Activated CD8-positive, alpha-beta memory T cell treated with anti-CD3 and anti-CD28 coated beads, Interleukin-2, amount 10 ng/mL, durations not matched to agents 7 days and 5 days (primary cell): ENCODE measurements around the gene TTBK2. TPM values are rescaled to one million over a fixed set of nuclear protein-coding genes. Genes with fewer than 3 reads are reported as not detected.
A peak's percentile ranks its signal among the peaks of the same experiment; 100 is the strongest.
"Not testable (repeated sequence)": the region's sequence is repeated elsewhere in the genome, so short reads cannot be mapped to it uniquely, and the experiment has no call there.

Source experiments
- ATAC-seq: fragments of 150-1000 bp; cut with Tn5 transposase; one replicate; pipeline ENCODE4 v1.10.0; 2021; ENCODE audit warnings: moderate library complexity
- CTCF ChIA-PET: fragments of 350-600 bp; sonication (Branson Sonifier 250); formaldehyde crosslinking; loops from one replicate; lab custom pipeline; 2021; ENCODE audit warnings: antibody characterized with exemption; lab: Charles Lee
- DNase-seq: peaks from one replicate; pipeline ENCODE4 v3.0.0-alpha.2; 2020
- H3K27ac Mint-ChIP-seq: one replicate; pipeline ENCODE4 v1.8.0; 2021; ENCODE audit warnings: mild to moderate bottlenecking, mixed read lengths
- H3K27me3 Mint-ChIP-seq: one replicate; pipeline ENCODE4 v1.8.0; 2021; ENCODE audit warnings: mixed read lengths
- H3K36me3 Mint-ChIP-seq: one replicate; pipeline ENCODE4 v1.8.0; 2021; ENCODE audit warnings: mild to moderate bottlenecking, mixed read lengths
- H3K4me1 Mint-ChIP-seq: one replicate; pipeline ENCODE4 v1.8.0; 2021; ENCODE audit warnings: mixed read lengths
- H3K4me3 Mint-ChIP-seq: one replicate; pipeline ENCODE4 v1.8.0; 2021; ENCODE audit warnings: mild to moderate bottlenecking, moderate library complexity, mixed read lengths
- H3K9me3 Mint-ChIP-seq: one replicate; pipeline ENCODE4 v1.8.0; 2022; ENCODE audit warnings: low read depth, mixed read lengths
- total RNA-seq, 2 experiments: library from RNA; stranded (reverse); gene quantifications; one replicate each; pipeline ENCODE4 v1.2.3, GENCODE V29; 2021

TTBK2 gene
- total RNA-seq, 2 experiments from 2014 or later = 12.9 to 20.0 TPM

- H3K4me3 Mint-ChIP-seq = peak overlapping the region; percentile 95
- ATAC-seq = peak; percentile 18
- CTCF ChIA-PET = interaction anchor here (1.2 to 1.9 kb wide), 2 partner anchors 217 to 313 kb away, joined by 4 to 12 read pairs; no protein-coding TSS in a partner anchor
These were observed 759 bp upstream of the TTBK2 start for GRCh38 chr15:42921342-42921731.

DNA sequence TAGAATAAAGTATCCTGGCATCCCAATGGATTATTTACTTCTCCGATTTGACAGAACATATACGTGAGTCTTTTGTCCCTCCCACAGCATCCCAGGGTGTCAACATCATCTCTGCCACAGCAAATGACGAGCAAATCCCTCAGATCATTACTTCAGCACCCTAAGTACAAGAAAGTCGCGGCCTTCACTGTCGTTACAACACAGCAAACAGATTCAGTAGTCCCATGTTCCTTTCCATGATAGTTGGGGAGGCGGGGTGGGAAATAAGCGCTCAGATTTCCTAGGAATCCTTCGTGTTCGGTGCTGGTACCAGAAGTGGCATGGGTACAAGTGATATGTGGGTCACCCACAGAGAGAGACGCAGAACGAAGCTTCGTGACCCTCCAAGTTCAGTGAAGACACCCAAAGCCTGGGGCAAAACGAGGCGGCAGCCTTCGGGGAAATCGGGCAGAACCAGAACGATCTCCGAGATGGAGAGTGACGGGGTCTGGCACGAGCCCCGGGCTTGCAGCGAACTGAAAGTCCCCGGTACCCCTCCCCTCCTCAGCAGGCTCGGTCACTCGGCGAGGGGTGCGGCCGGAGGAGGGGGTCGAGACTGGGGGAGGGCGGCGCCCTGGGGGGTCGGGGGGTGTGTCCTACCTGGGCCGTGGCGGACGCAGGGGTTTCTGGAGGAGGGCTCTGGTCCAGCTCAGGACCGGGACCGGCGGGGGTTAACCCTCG is 619 bp downstream of the TTBK2 start:
- CTCF ChIA-PET = interaction anchor here (1.9 kb wide), 1 partner anchor 216 kb away, joined by 12 read pairs; no protein-coding TSS in a partner anchor
- Mint-ChIP-seq H3K4me1 (peaks cover 43% of the 10 kb centered on the region), H3K9me3 (no peaks in the 10 kb centered on the region), H3K27me3 (no peaks in the 10 kb centered on the region), H3K4me3 (peak overlapping the region; percentile 95), H3K36me3 (peaks cover 3% of the 10 kb centered on the region), H3K27ac (peak overlapping the region; percentile 71)
- ATAC-seq = peak; percentile 31
- peak; percentile 59 for DNase-seq

More at GRCh38 chr15:42921342-42921731, 759 bp upstream of the TTBK2 start:
- DNase-seq = peak; percentile 74
- Mint-ChIP-seq H3K27ac (peak overlapping the region; percentile 89), H3K9me3 (no peaks in the 10 kb centered on the region), H3K4me1 (peaks cover 33% of the 10 kb centered on the region), H3K36me3 (peaks cover 3% of the 10 kb centered on the region), H3K27me3 (no peaks in the 10 kb centered on the region)

GRCh38 chr15:42919308-42919707 is 1.3 kb downstream of the TTBK2 start:
- no peak for ATAC-seq
- Mint-ChIP-seq H3K4me3 (peak overlapping the region; percentile 95), H3K9me3 (no peaks in the 10 kb centered on the region), H3K27ac (peak overlapping the region; percentile 71), H3K27me3 (no peaks in the 10 kb centered on the region), H3K4me1 (peaks cover 47% of the 10 kb centered on the region), H3K36me3 (peaks cover 3% of the 10 kb centered on the region)
- CTCF ChIA-PET = no interaction called here
- no peak for DNase-seq

DNA sequence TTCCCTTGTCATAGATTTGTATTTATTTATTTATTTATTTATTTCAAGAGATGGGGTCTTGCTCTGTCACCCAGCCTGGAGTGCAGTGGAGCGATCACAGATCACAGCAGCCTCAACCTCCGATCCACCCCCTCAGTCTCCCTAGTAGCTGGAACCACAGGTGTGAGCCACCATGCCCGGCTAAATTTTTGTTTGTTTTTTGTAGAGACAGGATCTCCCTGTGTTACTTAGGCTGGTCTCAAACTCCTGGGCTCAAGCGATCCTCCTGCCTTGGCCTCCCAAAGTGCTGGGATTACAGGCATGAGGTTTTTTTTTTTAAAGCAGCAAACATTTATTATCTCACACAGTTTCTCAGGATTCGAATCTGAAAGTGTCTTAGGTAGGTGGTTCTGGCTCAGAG is 2.5 kb downstream of the TTBK2 start:
- CTCF ChIA-PET = interaction anchor here (1.5 kb wide), 1 partner anchor 8 kb away, joined by 6 read pairs; no protein-coding TSS in a partner anchor
- H3K27ac Mint-ChIP-seq = no peak overlapping the region
- H3K36me3 Mint-ChIP-seq = peaks cover 3% of the 10 kb centered on the region
- peaks cover 43% of the 10 kb centered on the region for H3K4me1 Mint-ChIP-seq
- no peaks in the 10 kb centered on the region for H3K9me3 Mint-ChIP-seq
- DNase-seq (no peak), ATAC-seq (no peak)
- H3K27me3 Mint-ChIP-seq = no peaks in the 10 kb centered on the region
- H3K4me3 Mint-ChIP-seq = no peak overlapping the region

- no peak for DNase-seq
These were observed 4.8 kb downstream of the TTBK2 start for GRCh38 chr15:42915654-42916315.

GRCh38 chr15:42914728-42915497 is 5.7 kb downstream of the TTBK2 start:
- Mint-ChIP-seq H3K27ac (no peak overlapping the region), H3K36me3 (peaks cover 3% of the 10 kb centered on the region), H3K9me3 (no peaks in the 10 kb centered on the region), H3K4me1 (peaks cover 34% of the 10 kb centered on the region), H3K4me3 (no peak overlapping the region), H3K27me3 (no peaks in the 10 kb centered on the region)
- ATAC-seq (no peak), DNase-seq (no peak)
- CTCF ChIA-PET = interaction anchor here (1.1 to 1.3 kb wide), 2 partner anchors 12 to 211 kb away, joined by 3 read pairs; no protein-coding TSS in a partner anchor

More at GRCh38 chr15:42915654-42916315, 4.8 kb downstream of the TTBK2 start:
- H3K27me3 Mint-ChIP-seq = no peaks in the 10 kb centered on the region
- H3K27ac Mint-ChIP-seq = no peak overlapping the region
- CTCF ChIA-PET = no interaction called here
- peaks cover 3% of the 10 kb centered on the region for H3K36me3 Mint-ChIP-seq
- H3K4me1 Mint-ChIP-seq = peaks cover 35% of the 10 kb centered on the region
- ATAC-seq = no peak
- H3K4me3 Mint-ChIP-seq = no peak overlapping the region
- H3K9me3 Mint-ChIP-seq = no peaks in the 10 kb centered on the region

- Mint-ChIP-seq H3K27me3 (no peaks in the 10 kb centered on the region), H3K9me3 (no peaks in the 10 kb centered on the region), H3K4me1 (peaks cover 12% of the 10 kb centered on the region), H3K4me3 (no peak overlapping the region), H3K27ac (no peak overlapping the region), H3K36me3 (peaks cover 2% of the 10 kb centered on the region)
- DNase-seq (no peak), ATAC-seq (no peak)
- CTCF ChIA-PET = interaction anchor here (1.0 kb wide), 1 partner anchor 15 kb away, joined by 4 read pairs; no protein-coding TSS in a partner anchor
These were observed 9.5 kb downstream of the TTBK2 start for GRCh38 chr15:42911058-42911592.

GRCh38 chr15:42908538-42908937 is 12.0 kb downstream of the TTBK2 start:
- H3K27ac Mint-ChIP-seq = no peak overlapping the region
- H3K36me3 Mint-ChIP-seq = peaks cover 2% of the 10 kb centered on the region
- no peak overlapping the region for H3K4me3 Mint-ChIP-seq
- H3K9me3 Mint-ChIP-seq = no peaks in the 10 kb centered on the region
- ATAC-seq = no peak
- no peak for DNase-seq
- CTCF ChIA-PET = interaction anchor here (0.7 kb wide), 1 partner anchor 18 kb away, joined by 3 read pairs; no protein-coding TSS in a partner anchor
- no peaks in the 10 kb centered on the region for H3K27me3 Mint-ChIP-seq
- H3K4me1 Mint-ChIP-seq = peaks cover 4% of the 10 kb centered on the region

GRCh38 chr15:42903388-42904324 is 16.9 kb downstream of the TTBK2 start:
- DNase-seq (no peak), ATAC-seq (no peak)
- Mint-ChIP-seq H3K27ac (no peak overlapping the region), H3K9me3 (no peaks in the 10 kb centered on the region), H3K27me3 (no peaks in the 10 kb centered on the region), H3K4me1 (peaks cover 5% of the 10 kb centered on the region), H3K4me3 (no peak overlapping the region), H3K36me3 (peaks cover 2% of the 10 kb centered on the region)
- CTCF ChIA-PET = no interaction called here

- CTCF ChIA-PET, DNase-seq, H3K9me3 Mint-ChIP-seq, H3K27ac Mint-ChIP-seq, H3K4me3 Mint-ChIP-seq, H3K27me3 Mint-ChIP-seq, H3K4me1 Mint-ChIP-seq, ATAC-seq: not testable (repeated sequence)
- H3K36me3 Mint-ChIP-seq = peaks cover 14% of the 10 kb centered on the region
These were observed 26.7 kb downstream of the TTBK2 start for GRCh38 chr15:42893911-42894310.

GRCh38 chr15:42891569-42891968 is 29.0 kb downstream of the TTBK2 start:
- Mint-ChIP-seq H3K27me3 (no peaks in the 10 kb centered on the region), H3K27ac (no peak overlapping the region), H3K36me3 (peaks cover 14% of the 10 kb centered on the region), H3K4me1 (no peaks in the 10 kb centered on the region), H3K9me3 (peaks cover 5% of the 10 kb centered on the region), H3K4me3 (no peak overlapping the region)
- CTCF ChIA-PET = no interaction called here
- ATAC-seq (no peak), DNase-seq (no peak)
